T1000 (cell line): Measurements from ENCODE around the gene DNAJC4.
A peak's percentile ranks its signal among the peaks of the same experiment; 100 is the strongest.

Experiments used
- DNase-seq: peaks from one replicate; lab custom pipeline; 2025; ENCODE audit warnings: mixed read lengths; lab: John Stamatoyannopoulos, UW

The DNAJC4 gene

DNA sequence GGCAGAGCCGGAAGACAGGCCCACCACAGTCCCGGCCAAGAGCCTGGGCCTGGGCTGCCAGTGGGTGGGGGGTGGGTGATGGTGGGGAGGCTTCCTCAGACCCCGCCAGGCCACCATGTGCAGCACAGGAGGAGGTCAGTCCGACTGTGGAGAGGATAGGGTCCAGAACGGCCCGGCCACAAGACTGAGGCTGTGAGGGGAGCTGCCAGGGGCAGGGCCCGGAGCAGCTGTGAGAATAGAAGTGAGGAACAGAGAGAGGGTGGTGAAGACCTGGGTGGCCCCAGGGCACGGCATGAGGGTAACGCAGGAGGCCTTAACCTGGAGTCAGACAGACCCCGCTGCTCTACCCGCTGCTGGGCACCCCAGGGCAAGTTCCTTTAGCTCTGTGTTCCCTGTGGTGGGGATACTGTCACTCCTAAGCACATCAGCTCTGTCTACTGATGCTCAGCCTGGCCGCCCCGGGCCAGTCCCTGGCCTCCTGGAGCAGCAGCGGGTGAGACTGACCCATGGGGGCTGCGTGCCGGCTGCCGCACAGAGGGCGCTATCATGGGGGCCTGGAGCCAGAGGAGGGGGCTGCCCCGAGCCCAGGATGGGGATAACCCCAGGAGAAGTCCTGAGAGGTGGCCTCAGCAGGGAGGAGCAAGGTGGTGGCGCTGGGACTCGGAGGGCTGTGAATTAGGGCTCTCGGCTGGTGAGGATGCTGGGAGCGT is 22.1 kb upstream of the DNAJC4 start:
- DNase-seq, result no peak

DNA sequence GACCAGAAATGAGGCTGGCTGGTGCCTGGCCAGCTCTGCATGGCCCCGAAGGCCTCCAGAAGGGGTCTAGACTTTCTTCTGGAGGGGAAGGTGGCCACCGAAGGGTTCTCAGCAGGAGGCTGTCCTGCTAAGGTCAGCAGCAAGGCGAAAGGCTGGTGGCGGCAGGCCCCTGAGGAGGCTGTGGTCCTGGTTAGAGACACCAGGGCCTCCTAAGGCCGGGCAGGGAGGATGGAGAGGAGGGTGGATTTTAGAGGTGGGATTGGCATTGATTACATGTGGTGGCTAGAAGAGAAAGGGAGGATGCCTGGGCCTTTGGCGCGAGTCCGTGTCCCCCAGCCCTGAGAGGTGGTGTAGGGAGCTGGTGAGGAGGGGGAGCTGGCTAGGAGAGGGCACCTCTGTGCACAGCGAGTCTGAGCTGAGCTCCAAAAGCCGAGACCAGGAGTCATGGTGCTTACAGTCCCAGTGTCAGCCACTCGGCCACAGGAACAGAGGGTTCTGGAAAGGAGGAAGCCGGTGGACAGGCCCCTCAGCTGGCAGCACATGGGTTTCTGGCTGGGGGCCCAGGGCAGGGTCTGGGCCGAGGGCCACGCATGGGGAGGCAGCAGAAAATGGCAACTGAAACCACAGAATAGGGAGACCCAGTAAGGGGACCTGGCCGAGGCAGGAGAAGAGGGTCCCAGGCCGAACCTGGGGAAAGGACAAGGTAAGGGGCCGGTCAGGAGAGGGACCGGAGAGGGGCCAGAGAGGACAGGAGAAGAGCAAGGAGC is 21.4 kb upstream of the DNAJC4 start:
- no peak for DNase-seq

GRCh38 chr11:64209563-64209843 is 20.8 kb upstream of the DNAJC4 start:
- DNase-seq, result no peak

DNA sequence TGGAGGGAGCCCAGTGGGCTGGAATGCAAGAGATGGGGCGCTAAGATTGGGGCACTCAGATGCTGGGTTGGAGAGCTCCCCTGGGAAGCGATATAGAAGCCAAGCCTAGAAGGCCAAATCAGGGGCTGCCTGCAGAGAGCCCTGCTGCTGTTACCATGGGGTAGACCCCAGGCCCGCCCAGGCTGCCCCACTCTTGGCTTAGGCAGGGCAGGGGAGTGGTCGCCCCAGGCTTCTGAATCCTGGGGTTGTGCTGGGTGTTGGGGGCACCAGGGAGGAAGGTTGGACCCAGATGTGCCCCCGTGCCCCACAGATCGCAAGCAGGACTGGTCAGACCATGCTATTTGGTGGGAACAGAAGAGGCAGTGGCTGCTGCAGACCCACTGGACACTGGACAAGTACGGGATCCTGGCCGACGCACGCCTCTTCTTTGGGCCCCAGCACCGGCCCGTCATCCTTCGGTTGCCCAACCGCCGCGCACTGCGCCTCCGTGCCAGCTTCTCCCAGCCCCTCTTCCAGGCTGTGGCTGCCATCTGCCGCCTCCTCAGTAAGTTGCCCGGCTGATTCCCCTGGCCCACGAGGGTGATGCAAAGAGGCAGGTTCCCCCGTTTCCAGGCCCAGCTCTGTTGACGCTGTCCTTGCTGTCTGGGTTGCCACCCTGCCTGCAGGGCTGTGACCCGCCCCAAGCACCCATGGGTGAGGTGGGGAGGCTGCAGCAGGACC is 19.9 kb upstream of the DNAJC4 start:
- no peak for DNase-seq

DNA sequence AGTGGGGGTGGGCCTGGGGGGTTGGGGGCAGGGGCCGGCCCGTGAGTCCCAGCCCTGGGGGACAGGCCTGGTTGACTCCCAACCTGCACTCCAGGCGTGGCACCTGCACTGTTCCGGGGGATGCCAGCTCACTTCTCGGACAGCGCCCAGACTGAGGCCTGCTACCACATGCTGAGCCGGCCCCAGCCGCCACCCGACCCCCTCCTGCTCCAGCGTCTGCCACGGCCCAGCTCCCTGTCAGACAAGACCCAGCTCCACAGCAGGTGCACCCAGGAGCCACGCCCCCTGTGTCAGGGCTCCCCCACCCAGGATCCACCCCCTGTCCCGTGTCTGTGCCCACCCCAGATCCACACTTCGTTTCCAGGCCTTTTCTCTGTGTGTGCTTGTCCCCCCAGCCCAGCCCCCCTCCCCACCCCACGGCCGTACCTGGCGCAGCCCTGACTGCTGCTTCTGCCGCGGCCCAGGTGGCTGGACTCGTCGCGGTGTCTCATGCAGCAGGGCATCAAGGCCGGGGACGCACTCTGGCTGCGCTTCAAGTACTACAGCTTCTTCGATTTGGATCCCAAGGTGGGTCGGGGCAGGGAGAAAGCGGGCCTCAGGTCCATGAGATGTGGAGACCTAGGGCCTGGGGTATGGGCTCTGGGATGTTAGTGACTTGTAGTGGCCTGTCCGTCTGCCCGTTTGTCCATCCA is 19.0 kb upstream of the DNAJC4 start:
- no peak for DNase-seq

DNA sequence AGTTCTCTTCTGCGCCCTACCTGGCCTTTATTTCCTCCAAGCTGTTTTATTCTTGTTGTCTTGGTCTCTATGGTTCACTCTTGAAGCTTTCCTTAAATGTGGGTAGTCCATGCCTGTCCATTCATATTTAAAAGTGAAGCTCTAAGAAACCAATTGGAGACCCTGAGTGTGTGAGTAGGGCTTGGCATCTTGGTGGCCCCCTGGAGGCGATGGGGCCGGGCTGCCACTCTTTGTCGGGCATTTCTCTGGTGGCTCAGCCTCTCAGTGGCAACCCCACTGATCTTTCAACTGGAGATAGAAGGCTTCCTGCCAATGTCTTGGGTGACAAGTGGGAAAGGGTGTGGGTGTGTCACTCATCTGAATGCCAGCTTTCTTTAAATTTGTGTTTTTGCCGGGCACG is 13.5 kb upstream of the DNAJC4 start:
- no peak for DNase-seq

DNA sequence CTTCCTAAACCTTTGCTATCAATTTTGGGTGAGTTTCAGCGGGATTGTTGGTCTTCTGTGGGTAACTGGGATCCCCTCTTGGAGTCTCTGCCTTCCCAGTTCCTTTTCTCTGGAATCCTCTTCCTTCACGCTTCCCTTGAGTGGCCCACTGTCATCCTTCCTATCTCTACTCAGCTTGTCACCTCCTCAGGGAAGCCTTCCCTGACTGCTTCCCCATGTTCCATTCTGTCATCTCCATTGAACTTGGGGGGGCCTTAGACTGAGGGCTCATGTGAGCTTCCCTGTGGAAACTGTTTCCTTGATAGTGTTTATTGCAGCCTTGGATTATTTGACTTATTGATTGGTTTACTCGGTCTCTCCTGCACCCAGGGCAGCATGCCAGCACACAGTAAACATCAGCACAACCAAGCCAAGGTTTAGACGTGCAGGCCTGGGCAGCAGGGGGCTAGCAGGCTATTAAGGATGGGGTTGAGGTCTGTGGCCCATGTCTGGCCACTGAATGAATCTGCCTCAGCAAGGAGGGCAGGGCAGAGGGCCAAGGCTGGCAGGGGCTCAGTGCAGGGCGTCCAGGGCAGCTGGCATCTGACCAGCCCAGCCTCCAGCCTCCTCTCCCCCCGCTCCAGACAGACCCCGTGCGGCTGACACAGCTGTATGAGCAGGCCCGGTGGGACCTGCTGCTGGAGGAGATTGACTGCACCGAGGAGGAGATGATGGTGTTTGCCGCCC is 11.6 kb upstream of the DNAJC4 start:
- DNase-seq, result no peak

GRCh38 chr11:64219354-64219684 is 11.0 kb upstream of the DNAJC4 start:
- no peak for DNase-seq

- no peak for DNase-seq
Observed at GRCh38 chr11:64219755-64220154, 10.6 kb upstream of the DNAJC4 start.

- DNase-seq, result no peak
Observed at GRCh38 chr11:64220271-64220670, 10.1 kb upstream of the DNAJC4 start.

GRCh38 chr11:64220798-64221197 is 9.6 kb upstream of the DNAJC4 start:
- DNase-seq, result no peak

DNA sequence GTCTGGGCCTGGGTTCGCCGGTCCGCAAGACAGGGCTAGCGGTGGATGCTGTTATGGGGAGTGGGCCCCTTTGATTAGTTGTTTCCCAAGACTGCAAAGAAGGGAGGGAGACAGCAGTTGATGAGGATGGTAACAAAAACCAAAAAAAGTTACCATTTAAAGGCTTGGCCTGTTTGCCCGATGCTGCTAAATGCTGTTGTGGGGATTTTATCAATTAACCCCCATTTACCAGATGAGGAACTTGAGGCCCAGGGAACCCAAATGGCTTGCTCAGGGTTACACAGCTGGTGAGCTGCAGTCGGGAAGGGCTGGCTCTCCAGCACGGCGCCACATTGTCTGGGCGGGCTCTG is 7.7 kb upstream of the DNAJC4 start:
- no peak for DNase-seq

DNA sequence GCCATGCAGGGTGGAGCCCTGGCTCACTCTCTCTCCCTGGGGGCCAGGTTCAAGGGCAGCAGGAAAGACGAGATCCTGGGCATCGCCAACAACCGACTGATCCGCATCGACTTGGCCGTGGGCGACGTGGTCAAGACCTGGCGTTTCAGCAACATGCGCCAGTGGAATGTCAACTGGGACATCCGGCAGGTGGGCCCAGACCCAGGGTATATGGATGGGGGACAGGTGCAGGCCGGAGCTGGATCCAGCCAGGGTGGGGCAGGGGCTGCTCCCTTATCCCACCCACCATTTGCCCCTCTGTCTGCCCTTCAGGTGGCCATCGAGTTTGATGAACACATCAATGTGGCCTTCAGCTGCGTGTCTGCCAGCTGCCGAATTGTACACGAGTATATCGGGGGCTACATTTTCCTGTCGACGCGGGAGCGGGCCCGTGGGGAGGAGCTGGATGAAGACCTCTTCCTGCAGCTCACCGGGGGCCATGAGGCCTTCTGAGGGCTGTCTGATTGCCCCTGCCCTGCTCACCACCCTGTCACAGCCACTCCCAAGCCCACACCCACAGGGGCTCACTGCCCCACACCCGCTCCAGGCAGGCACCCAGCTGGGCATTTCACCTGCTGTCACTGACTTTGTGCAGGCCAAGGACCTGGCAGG is 7.2 kb upstream of the DNAJC4 start:
- no peak for DNase-seq

- DNase-seq, result no peak
Observed at GRCh38 chr11:64224151-64224890, 6.0 kb upstream of the DNAJC4 start.

DNA sequence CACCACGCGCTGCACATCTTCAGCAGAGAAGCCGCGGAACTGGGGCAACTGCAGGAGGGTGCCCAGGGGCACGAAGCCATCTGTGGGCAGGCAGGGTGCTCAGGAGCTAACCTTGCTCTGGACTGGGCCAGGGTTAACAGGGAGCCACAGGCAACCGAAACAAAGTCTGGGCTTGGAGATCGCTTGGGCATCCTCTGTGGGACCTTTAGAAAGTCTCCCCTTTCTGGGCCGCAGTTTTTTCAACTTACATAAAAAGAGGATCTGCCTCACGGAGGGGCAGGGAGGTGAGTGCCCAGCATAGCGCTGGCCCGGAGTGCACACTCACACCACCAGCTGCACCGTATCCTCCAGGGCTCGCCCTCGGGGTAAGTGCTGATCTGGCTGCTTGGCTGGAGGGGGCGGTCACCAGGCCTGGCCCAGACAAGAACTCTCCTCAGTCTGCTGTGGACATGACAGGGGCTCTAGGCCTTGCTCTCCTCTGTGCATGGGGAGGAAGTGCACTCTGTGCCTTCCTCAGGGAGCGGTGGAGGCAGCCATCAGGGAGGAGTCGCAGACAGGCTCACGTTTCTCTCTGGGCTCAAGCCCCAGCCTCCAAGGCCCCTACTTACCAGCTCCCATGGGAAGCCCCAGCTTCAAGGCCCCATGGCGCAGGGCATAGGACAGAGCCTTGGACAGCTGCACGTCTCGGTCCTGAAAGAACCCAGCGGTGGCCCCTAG is 5.3 kb upstream of the DNAJC4 start:
- DNase-seq, result no peak

DNA sequence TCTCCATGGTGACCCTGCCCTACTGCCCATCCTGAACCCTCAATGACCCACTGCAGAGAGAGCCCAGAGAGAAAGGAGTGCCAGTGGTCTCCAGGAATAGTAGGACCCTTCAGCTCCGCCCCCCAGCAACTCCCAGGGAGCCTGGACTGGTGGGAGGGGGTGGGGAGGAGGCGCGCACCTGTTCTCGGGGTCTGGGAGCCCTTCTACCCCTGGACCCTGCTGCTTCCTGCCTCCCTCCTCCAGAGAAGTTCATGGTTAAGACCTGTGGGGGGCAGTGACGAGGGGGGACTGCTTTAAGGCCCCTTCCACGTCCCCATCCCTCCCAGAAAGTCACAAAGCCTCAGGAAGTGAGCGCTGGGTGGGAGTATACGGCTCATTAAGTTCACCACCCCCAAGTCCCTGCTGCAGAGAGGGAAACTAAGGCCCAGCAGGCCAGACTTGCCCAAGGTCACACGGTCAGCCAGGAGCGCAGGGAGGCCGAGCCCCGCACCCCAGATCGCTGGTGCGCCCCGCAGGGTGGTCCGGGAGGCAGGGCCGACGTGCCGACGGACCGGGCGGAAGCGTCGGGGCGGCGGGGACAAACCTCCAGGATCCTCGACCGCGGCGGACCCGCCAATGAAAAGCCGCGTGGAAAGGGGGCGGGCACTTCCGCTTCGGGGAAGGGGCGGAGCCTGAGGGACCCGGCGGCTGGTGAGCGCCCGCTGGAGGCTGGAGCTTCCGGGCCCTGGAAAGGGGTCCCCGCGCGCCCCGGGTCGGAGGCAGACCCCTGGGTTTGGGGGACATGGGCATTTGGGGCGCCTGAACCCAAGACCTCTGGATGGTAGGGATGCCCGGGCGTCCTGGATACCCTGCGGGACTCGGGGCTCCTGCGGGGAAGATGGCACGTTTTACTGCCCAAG is 4.5 kb upstream of the DNAJC4 start, which contains the start of the genes NUDT22 and TRPT1:
NUDT22 (plus strand) TSS at position 667 of the 899 bp plus-strand sequence. CDS start 379 bp downstream, outside the sequence.
TRPT1 (minus strand) TSS at position 579 of the 899 bp plus-strand sequence; CDS start at position 253, 326 bp downstream.
- peak; percentile 76 for DNase-seq

- no peak for DNase-seq
Observed at GRCh38 chr11:64226507-64227051, 3.8 kb upstream of the DNAJC4 start.

DNA sequence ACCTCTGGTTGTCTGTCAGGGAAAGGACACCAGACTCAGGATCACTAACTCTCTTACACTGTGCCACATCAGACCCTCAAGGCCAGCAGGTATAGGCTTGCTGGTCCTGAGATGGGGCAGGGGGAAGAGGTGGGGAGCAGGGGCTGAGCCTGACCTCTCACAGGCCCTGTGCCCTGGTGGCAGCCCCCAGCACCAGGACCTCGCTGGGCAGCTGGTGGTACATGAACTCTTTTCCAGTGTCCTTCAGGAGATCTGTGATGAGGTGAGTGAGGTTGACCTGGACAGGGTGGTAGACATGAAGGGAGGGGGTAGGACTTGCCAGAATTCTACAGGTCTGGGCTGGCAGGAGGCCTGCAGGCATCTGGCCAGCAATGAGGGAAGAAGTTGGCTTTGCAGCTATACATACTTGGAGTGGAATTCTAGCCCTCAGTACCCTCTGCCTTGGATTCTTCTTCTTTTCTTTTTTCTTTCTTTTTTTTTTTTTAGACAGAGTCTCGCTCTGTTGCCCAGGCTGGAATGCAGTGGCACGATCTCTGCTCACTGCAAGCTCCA is 2.9 kb upstream of the DNAJC4 start:
- no peak for DNase-seq
